ENCODE results near the gene LRRC46.

GRCh38 chr17:47810901-47811635 is 20.4 kb upstream of the LRRC46 start:
- TF ChIP-seq GATA2 (IDR thresholded peaks at IDR 0.05; ENCODE audit: low read depth, low read length) (no peak), GATA3 (IDR thresholded peaks at IDR 0.05; ENCODE audit: low read depth, low read length) (no peak)
